Upper lobe of left lung (tissue), 4 donors: Measurements from ENCODE around the gene MIF.

Experiments
- CTCF ChIP-seq, 6 experiments: fragments of 450-650 bp in 4 of 6; fragments of 200-600 bp in 2 of 6; sonication (generic) in 2 of 6; IDR thresholded peaks; one replicate each; pipeline ENCODE4 v1.5.1; 2016 to 2019; ENCODE audit warnings: antibody characterized with exemption in 6 of 6
- EP300 ChIP-seq, 4 donors: sonication (generic); formaldehyde crosslinking; IDR thresholded peaks; one replicate each; pipeline ENCODE4 v1.5.1; 2017; ENCODE audit warnings: antibody characterized with exemption in 4 of 4, control low read depth in 2 of 4
- POLR2A ChIP-seq, 4 donors: fragments of 450-650 bp; IDR thresholded peaks; one replicate each; pipeline ENCODE4 v1.5.1; 2016 to 2017; ENCODE audit warnings: antibody characterized with exemption in 4 of 4, mild to moderate bottlenecking in 2 of 4

GRCh38 chr22:23925020-23925606 lies 30.9 kb downstream of the MIF start:
- TF ChIP-seq CTCF (IDR thresholded peaks at IDR 0.05) (no peak), EP300 (IDR thresholded peaks at IDR 0.05) (no peak), POLR2A (IDR thresholded peaks at IDR 0.05) (no peak)
